Dermis microvascular lymphatic vessel endothelial cell (primary cell): ENCODE data around the gene FKBP5. TPM values are rescaled to one million over a fixed set of nuclear protein-coding genes. Genes with fewer than 3 reads are reported as not detected.
"Not testable (repeated sequence)": the region's sequence is repeated elsewhere in the genome, so short reads cannot be mapped to it uniquely, and the experiment has no call there.

Experiments used
- DNase-seq, 2 donors: peaks; one replicate each; pipeline versions ENCODE4 v3.0.0 to v3.0.0-alpha.2; 2010; ENCODE audit warnings: low read depth in 2 of 2
- total RNA-seq: library from RNA; depleted of rRNA; stranded (reverse); fragments of >200 nt; gene quantifications from 2 replicates; pipeline ENCODE4 v1.2.1, GENCODE V29; 2014

Gene FKBP5
- total RNA-seq, 1 donor from 2014 or later, result 40.3 TPM

- DNase-seq, result no peak
Measured at GRCh38 chr6:35724059-35724458, 35.3 kb upstream of the FKBP5 start.

DNA sequence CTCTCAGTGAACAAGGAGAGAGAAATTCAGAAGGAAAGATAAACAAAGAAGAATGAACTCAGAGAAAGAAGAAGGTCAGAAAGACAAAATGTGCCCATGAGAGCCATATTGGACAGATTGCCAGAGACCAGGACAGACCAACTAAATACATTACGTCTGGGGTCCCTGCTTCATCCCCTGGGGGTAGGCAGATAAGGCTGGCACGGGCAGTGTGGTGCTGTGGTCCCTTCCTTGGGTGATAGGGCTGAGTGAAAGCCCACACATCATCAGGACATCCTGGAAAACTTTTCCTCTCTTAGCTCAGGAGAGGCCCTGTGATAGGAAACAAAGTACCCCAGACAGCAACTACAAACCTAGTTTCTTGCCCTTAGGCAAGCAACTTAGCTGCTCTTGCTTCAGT, 34.9 kb upstream of the FKBP5 start:
- no peak for DNase-seq

DNA sequence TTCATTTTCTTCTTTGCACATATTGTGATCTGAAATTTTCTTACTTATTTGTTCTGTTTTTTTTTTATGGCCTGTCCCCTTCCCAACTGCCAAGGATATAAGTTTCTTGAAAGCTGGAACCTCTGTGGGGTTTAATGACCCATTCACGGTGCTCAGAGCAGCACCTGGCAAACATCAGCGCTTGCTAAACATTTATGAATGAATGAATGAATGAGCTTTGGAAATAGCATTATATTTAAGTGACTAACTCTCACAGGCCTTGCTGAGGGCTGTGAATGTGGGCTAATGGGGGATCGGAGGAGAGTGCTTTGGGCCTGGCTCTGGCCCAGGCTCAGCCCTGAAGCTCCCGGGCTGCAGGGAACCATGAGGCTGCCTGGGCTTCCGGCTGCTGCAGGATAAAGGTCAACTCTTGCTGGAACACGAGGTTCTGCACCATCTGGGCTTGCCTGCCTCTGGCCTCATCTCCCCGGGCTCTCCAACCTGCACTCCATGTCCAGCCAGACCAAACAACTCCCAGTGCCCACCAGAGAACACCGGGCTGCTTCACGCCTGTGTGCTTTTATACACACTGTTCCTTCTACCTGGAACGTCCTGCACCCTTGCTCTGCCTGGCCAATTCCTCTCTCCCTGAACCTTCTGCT, 33.5 kb upstream of the FKBP5 start:
- no peak for DNase-seq

DNA sequence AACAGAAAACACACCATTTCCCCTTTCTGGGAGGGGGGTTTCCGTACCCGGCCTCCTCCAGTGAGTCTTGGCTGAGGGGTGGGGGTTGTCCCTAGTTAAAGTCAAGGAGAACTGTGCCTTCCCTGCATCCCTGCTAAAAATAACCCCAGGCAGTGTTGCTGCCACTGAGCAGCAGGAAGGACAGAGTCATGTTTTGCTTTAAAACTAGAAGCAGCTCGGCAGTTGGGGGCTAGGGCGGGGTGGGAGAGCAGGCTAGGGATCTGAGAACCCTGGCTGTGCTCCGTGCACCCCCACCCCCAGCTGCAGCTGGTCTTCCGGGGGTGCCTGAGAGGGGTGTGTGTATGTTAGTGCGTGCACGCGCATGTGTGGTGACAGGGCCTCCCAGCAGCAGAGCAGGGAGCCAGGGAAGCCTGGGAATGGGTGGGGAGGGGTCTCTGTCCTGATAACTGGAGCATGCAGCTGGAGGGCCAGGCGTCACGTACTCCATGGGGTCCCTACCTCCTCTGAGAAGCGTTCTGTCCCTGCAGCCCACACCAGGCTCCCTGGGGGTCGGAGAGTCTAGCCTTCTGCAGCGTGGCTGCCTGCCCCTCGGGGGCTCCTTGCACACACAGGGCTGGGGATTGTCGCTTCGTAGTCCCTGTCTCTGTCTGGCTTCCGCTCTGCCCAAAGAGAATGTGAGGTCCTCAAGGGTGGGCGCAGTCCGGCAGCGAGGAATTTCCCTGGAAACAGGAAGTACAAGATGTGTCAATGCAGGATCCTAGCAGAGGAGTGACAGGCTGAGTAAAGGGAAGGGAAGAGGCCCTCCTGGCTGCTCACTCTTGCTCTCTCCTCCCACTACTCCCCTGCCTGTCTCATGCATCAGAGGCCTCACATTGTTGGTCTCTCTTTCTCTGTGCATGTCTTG, 31.4 kb upstream of the FKBP5 start:
- DNase-seq, result peak in 1 of 2 donors; percentile 73

DNA sequence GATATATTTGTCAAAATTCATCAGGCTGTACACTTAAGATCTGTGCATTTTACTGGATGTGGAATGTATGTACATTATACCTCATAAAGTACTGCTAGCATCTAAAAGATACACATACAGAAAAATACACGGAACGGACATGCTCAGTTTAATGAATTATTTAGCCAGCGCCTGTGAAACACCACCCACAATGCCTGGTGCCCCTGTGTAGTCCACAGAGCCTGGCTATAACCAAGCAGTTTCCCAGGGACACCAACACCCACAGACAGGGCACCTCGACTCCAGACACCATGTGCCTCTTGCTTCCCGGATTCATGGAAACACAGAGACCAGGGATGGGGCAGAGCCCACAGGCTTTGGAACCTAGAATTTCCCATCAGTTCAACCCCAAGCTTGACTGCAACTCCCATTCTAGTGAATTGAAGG, 30.7 kb upstream of the FKBP5 start:
- DNase-seq, result no peak

GRCh38 chr6:35718911-35719381, 30.2 kb upstream of the FKBP5 start:
- no peak for DNase-seq

- no peak for DNase-seq
Measured at GRCh38 chr6:35718375-35718736, 29.6 kb upstream of the FKBP5 start.

DNA sequence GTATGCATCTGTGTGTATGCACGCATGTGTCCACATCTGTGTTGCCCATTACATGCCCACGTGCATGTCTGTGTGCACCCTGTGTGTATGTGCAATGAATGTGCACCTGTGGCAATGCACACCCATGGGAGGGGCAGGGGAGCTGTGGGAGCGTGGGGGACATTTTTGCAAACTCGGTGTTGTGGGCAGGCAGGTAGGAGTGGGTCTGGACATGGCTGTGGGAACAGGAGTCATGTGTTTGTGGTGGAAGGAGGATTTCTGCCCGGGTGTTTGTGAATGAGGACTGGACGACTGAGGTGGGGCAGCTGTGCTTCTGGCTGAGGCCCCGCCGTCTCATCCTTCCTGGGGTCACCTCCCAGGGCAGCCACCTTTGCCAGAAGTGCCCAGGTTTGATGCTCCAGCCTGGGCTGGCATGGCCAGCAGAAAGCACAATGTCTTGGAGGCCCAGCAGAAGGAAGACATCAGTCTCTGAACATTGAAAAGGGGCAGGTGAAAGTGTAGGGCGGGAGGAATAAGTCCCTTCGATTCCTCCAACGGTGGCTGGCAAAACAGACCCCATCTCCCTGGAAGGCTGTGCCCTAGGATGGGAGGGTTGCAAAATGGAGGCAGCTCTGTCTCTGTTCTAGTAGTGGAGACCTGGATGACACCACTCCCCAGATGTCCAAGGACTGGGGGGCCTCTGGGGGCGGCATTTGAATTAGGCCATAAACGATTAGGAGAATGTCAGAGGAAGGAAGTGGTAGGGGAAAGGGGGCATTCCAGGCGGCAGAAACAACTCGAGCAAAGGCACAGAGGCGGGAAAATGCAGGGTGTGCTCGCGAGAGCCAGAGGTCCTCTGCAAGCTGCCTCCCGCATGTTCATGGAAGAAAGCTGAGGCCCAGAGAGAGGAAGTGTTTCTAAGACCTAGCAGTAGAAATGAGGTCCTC, 29.0 kb upstream of the FKBP5 start:
- DNase-seq, result no peak

DNA sequence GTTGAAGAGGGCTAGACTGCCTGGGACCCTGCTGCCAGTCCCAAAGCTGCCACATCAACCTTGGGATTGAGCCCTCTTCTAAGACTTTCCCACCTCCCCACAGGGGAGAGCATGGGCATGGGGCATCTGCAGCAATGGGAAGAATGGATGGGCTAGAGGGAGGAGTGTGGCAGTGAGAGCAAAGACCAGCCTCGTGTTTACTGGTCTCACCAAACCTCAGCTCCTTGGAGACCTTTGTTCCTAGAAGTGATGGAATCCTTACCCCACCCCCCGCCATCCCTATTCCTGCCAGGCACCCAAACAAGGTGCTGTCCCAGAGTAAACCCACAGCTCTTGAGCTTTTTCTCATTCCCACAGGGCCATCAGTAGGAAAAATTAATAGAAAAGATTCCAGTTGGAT, 28.1 kb upstream of the FKBP5 start:
- no peak for DNase-seq

- DNase-seq, result no peak
Measured at GRCh38 chr6:35713006-35713767, 24.5 kb upstream of the FKBP5 start.

- DNase-seq, result no peak
Measured at GRCh38 chr6:35711731-35712130, 23.0 kb upstream of the FKBP5 start.

- DNase-seq, result no peak
Measured at GRCh38 chr6:35710241-35710847, 21.6 kb upstream of the FKBP5 start.

- no peak for DNase-seq
Measured at GRCh38 chr6:35708585-35708984, 19.9 kb upstream of the FKBP5 start.

DNA sequence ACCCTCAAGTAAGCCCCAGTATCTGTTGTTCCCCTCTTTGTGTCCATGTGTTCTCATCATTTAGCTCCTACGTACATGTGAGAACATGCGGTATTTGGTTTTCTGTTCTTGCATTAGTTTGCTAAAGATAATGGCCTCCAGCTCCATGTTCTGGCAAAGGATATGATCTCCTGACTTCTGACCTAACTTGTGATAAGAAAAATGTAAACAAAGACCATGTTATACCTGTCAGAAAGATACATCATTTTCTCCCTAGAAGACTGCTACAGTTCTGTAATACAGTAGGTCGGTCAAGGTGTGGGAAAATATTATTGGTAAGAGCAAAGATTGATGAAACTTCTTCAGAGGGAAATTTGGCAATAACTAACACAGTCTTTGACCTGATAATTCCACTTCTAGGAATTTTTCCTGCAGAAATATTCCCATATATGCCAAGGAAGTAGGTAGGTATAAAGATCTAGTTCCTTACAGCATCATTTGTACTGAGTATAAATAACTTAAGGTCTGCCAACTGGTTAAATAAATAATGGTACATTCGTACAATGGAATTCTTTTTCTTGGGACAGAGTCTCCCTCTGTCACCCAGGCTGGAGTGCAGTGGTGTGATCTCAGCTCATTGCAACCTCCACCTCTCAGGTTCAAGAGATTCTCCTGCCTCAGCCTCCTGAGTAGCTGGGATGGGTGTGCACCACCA, 19.1 kb upstream of the FKBP5 start:
- DNase-seq, result no peak

GRCh38 chr6:35706468-35706867, 17.8 kb upstream of the FKBP5 start:
- DNase-seq, result no peak

- DNase-seq, result no peak
Measured at GRCh38 chr6:35703554-35703953, 14.8 kb upstream of the FKBP5 start.

GRCh38 chr6:35698858-35699257, 10.1 kb upstream of the FKBP5 start:
- no peak for DNase-seq

DNA sequence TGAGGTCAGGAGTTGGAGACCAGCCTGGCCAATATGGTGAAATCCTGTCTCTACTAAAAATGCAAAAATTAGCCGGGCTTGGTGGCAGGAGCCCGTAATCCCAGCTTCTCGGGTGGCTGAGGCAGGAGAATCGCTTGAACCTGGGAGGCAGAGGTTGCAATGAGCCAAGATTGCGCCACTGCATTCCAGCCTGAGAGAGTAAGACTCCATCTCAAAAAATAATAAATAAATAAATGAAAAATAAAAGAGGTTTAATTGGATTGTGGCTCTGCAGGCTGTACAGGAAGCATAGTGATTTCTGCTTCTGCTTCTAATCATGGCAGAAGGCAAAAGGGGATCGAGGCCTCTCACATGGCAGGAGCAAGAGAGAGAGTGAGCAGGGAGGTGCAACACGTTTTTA, 9.7 kb upstream of the FKBP5 start:
- not testable (repeated sequence) for DNase-seq

GRCh38 chr6:35694462-35694861, 5.7 kb upstream of the FKBP5 start:
- DNase-seq, result peak in 1 of 2 donors; percentile 36
